SK-N-DZ (cell line): ENCODE results near the gene SLC44A3.
"Not testable (repeated sequence)": the region's sequence is repeated elsewhere in the genome, so short reads cannot be mapped to it uniquely, and the experiment has no call there.

Experiments
- DNase-seq: peaks from one replicate; pipeline ENCODE4 v3.0.0-alpha.2; 2015; ENCODE audit warnings: low spot score

The SLC44A3 gene

GRCh38 chr1:94931254-94931841, 111.2 kb downstream of the SLC44A3 start:
- no peak for DNase-seq

GRCh38 chr1:94934551-94934950, 114.4 kb downstream of the SLC44A3 start:
- DNase-seq = no peak

DNA sequence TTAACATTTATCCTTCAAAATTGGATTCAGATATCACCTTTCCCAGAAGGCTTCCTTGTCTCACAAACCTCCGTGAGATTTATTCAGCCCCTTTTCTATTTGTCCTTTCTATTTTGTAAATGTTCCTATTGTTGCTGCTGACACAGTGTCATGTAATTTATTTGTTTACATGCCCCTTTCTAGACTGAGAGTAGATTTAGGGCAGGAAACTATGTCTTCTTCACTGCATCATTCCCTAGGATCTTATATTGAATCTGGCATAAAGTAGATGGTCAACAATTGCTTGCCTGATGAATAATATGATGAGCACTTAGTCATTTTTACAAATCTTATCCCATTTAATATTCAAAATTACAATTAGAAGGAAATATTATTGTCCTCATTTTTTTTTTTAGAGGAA, 114.9 kb downstream of the SLC44A3 start:
- DNase-seq = no peak

DNA sequence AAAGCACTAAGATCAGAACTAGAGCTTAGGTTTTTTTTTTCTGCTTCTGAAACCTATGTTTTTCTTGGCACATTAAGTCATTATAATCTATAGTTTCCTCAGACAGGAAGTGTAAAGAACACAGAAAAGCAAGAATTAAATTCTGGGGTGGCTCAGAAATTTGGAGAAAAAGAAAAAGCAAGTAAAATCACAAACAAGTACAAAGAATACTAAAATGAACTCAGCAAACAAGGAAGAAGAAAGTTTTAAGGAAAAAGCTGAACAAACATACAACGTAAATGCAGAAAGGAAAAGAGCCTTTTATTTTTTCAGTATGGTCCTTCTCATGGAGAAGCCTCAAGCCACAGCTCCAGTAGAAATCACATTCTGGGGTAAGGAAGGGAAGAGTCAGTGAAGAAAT, 115.3 kb downstream of the SLC44A3 start:
- no peak for DNase-seq

DNA sequence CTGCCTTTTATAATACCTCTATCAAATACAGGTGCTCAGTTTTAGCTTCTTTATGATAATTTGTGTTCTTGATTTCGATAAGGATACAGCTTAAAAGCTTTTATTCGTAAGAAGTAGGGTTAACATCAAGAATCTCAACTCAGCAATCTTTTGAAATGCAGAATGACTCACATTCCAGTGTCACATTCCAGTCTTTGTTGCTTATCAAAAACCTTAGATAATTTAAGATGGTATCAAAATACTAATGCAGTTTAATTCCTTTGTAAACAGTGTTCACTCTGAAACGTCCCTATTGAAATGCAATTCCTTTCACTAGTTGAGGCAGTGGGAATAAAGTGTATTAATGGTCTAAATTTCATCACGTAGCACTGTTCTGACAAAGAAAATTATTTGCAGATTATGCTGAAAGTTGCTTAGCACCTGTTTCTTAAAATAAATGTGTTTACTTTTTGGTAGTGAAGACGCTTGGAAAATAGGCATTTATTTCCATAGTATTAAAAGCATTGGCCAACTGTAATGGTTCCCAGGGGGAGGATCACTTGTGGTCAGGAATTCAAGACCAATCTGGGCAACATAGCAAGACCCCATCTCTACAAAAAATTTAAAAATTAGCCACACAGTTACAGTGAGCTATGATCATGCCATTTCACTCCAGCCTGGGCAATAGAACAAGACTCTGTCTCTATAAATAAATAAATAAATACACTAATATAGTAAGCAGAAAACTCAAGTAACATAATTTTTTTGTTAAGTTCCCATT, 116.9 kb downstream of the SLC44A3 start:
- no peak for DNase-seq

DNA sequence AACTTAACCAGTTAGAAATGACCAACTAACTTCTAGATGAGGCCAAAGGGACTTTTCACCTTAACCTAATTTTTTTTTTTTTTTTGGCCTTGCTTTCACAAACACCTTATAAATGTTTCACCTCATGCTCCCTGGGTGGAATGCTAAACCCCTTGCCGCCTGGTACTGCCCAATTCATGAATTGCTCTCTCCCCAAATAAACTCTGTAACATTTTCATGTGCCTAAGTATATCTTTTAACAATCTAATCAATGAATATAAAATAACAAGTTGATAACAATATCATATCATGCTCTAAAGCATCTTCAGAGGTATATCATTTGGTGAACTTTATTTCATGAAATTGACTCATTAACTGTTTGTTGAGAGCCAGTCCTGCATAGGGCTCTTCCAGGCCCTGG, 117.7 kb downstream of the SLC44A3 start:
- no peak for DNase-seq

- DNase-seq = no peak
These were observed 120.6 kb downstream of the SLC44A3 start for GRCh38 chr1:94940738-94941137.

DNA sequence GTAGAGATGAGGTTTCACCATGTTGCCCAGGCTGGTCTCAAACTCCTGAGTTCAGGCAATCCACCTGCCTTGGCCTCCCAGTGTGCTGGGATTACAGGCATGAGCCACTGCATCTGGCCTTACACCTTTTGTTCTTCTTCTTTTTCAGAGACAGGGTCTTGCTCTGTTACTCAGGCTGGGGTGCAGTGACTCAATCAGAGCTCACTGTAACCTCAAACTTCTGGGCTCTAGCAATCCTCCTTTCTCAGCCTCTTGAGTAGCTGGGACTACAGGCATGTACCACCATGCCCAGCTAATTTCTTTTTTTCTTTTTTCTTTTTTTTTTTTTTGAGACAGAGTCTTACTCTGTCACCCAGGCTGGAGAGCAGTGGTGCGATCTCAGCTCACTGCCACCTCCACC, 121.3 kb downstream of the SLC44A3 start:
- DNase-seq = not testable (repeated sequence)

DNA sequence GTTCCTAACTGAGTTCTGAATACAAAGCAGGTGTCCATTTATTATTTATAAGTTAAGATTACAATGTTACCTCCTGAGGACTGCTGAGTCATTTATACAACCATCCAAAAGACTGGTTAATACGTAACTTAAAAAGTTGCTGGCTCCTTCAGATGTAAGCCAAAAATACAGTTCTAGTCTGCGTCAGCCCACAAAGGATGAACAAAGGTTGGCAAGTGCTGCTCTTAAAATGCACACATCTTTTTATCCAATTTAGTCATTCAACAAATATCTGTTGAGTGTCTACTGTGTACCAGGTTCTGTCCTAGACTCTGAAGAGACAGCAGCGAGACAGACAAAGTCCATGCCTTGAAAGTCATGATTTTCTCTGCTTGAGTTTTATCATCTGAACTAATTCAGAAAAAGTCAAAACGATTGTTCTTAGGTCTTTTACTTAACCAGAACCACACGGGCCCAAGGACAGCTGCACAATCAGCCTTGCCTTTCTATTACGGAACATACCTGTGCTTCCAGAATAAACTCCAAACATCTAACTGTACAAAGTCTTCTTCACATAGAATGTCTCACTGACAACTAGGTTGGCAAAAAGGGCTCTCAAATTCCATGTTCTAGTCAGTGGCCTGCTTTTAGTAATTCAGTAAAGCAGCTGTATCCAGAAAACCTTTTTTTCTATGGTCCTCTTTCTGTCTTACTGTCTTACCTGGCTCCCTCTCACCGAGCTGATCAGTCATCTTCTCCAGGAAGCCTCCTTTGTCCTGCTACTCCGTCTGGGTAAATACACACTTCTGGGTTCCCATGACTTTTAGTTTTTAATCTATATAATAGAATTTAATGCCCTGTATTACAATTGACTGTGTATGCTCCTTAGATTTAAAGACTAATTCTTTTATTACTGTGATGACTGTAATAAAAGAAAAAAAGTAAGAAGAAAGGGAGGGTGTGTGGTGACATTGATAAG, 122.3 kb downstream of the SLC44A3 start:
- no peak for DNase-seq
